IMR-90 (cell line): ENCODE measurements around the gene OTUD4. TPM values are rescaled to one million over a fixed set of nuclear protein-coding genes. Genes with fewer than 3 reads are reported as not detected.

Source experiments
- ATAC-seq: fragments of 200-7000 bp; cut with Tn5 transposase; 2 replicates; pipeline ENCODE4 v1.9.1; 2020; ENCODE audit warnings: low read depth, mild to moderate bottlenecking, moderate library complexity
- BruUV-seq: library from RNA; stranded (reverse); fragments of 400-500 nt; replicated peaks from 2 replicates; lab custom pipeline; 2021; lab: Mats Ljungman, UMichigan
- CTCF ChIA-PET: fragments of 300-600 bp; formaldehyde crosslinking; extraction: SDS; loops from one replicate; lab custom pipeline; 2021; ENCODE audit warnings: antibody characterized with exemption; lab: Yijun Ruan, JAX
- POLR2A ChIA-PET: fragments of 300-600 bp; sonication (Branson Sonifier 250); formaldehyde crosslinking; loops from one replicate; lab custom pipeline; 2022; ENCODE audit warnings: antibody characterized with exemption; ENCODE audit not compliant: unreplicated experiment; lab: Charles Lee
- DNase-seq: peaks from one replicate; pipeline ENCODE4 v3.0.0; 2013
- H2AFZ ChIP-seq: replicated peaks from 2 replicates; pipeline ENCODE3; 2013; ENCODE audit warnings: low read length, mild to moderate bottlenecking; ENCODE audit not compliant: poor library complexity
- H2AK5ac ChIP-seq: 2 replicates; pipeline ENCODE4 v1.6.1; 2013; ENCODE audit warnings: low read depth, low read length, inconsistent platforms
- H2AK9ac ChIP-seq: replicated peaks from 2 replicates; pipeline ENCODE3; 2013; ENCODE audit warnings: mild to moderate bottlenecking, low read depth, low read length, moderate library complexity; ENCODE audit not compliant: poor library complexity
- H2BK120ac ChIP-seq: 2 replicates; pipeline ENCODE4 v1.6.1; 2013; ENCODE audit warnings: low read depth, low read length, inconsistent platforms
- H2BK15ac ChIP-seq: 3 replicates; pipeline ENCODE4 v1.6.1; 2013; ENCODE audit warnings: low read depth, low read length, inconsistent platforms
- H2BK20ac ChIP-seq: 2 replicates; pipeline ENCODE4 v1.6.1; 2013; ENCODE audit warnings: low read depth, mild to moderate bottlenecking, inconsistent platforms, low read length, moderate library complexity
- H2BK5ac ChIP-seq: 2 replicates; pipeline ENCODE4 v1.6.1; 2013; ENCODE audit warnings: mild to moderate bottlenecking, low read depth, low read length, inconsistent platforms; ENCODE audit not compliant: poor library complexity, severe bottlenecking
- H3K14ac ChIP-seq: replicated peaks from 2 replicates; pipeline ENCODE4 v1.6.1; 2013; ENCODE audit warnings: low read depth, low read length, inconsistent platforms
- H3K18ac ChIP-seq: 2 replicates; pipeline ENCODE4 v1.6.1; 2013; ENCODE audit warnings: low read depth, low read length, control low read depth
- H3K23ac ChIP-seq: 2 replicates; pipeline ENCODE4 v1.6.1; 2013; ENCODE audit warnings: low read depth, low read length, inconsistent platforms
- H3K27ac ChIP-seq: 2 replicates; pipeline ENCODE4 v1.5.1; 2013; ENCODE audit warnings: mild to moderate bottlenecking, control low read depth, low read length; ENCODE audit not compliant: insufficient read depth
- H3K27me3 ChIP-seq: 2 replicates; pipeline ENCODE4 v1.6.1; 2013; ENCODE audit warnings: low read length; ENCODE audit not compliant: control insufficient read depth, insufficient read depth
- H3K36me3 ChIP-seq: 2 replicates; pipeline ENCODE4 v1.6.1; 2013; ENCODE audit warnings: low read length, mixed read lengths; ENCODE audit not compliant: control insufficient read depth, insufficient read depth
- H3K4ac ChIP-seq: 2 replicates; pipeline ENCODE4 v1.6.1; 2013; ENCODE audit warnings: low read depth, low read length, inconsistent platforms
- H3K4me1 ChIP-seq: 2 replicates; pipeline ENCODE4 v1.6.1; 2013; ENCODE audit warnings: low read length, mixed read lengths; ENCODE audit not compliant: control insufficient read depth, insufficient read depth
- H3K4me2 ChIP-seq: 2 replicates; pipeline ENCODE4 v1.6.1; 2013; ENCODE audit warnings: low read depth, mild to moderate bottlenecking, control low read depth, low read length, moderate library complexity
- H3K4me3 ChIP-seq: 2 replicates; pipeline ENCODE4 v1.5.1; 2013; ENCODE audit warnings: low read depth, mild to moderate bottlenecking, control low read depth, low read length, moderate library complexity; ENCODE audit not compliant: insufficient read depth
- H3K56ac ChIP-seq: 2 replicates; pipeline ENCODE4 v1.6.1; 2013; ENCODE audit warnings: low read length, inconsistent platforms; ENCODE audit not compliant: insufficient read depth; ENCODE audit errors: extremely low read depth
- H3K79me1 ChIP-seq, 2 experiments: 2 replicates each; pipeline ENCODE4 v1.6.1; 2013; ENCODE audit warnings: low read length in 2 of 2, inconsistent platforms in 1 of 2, low read depth in 1 of 2
- H3K9ac ChIP-seq: 2 replicates; pipeline ENCODE4 v1.6.1; 2013; ENCODE audit warnings: low read depth, low read length, control low read depth
- H3K9me1 ChIP-seq: 2 replicates; pipeline ENCODE4 v1.6.1; 2013; ENCODE audit warnings: low read length, inconsistent platforms; ENCODE audit not compliant: insufficient read depth
- H3K9me3 ChIP-seq: 2 replicates; pipeline ENCODE4 v1.6.1; 2013; ENCODE audit warnings: low read length; ENCODE audit not compliant: control insufficient read depth, insufficient read depth
- H4K20me1 ChIP-seq: 2 replicates; pipeline ENCODE4 v1.6.1; 2013; ENCODE audit warnings: low read length, inconsistent platforms; ENCODE audit not compliant: insufficient read depth
- H4K5ac ChIP-seq: 2 replicates; pipeline ENCODE4 v1.6.1; 2013; ENCODE audit warnings: mild to moderate bottlenecking, low read depth, low read length, control low read depth
- H4K8ac ChIP-seq, 2 experiments: 2 replicates each; pipeline ENCODE4 v1.6.1; 2013; ENCODE audit warnings: low read depth in 2 of 2, low read length in 2 of 2, control low read depth in 1 of 2, inconsistent platforms in 1 of 2
- H4K91ac ChIP-seq: 2 replicates; pipeline ENCODE4 v1.6.1; 2013; ENCODE audit warnings: low read depth, low read length, inconsistent platforms; ENCODE audit not compliant: insufficient read depth
- CTCF ChIP-seq: conservative IDR thresholded peaks from 2 replicates; pipeline ENCODE4 v1.5.1; 2012; ENCODE audit warnings: mild to moderate bottlenecking, low read depth, low read length, improper control_type of control experiment
- FOS ChIP-seq: fragments of 150-350 bp; IDR thresholded peaks from 2 replicates; pipeline ENCODE4 v1.6.1; 2016; ENCODE audit warnings: low read depth, low read length
- MXI1 ChIP-seq: IDR thresholded peaks from 2 replicates; pipeline ENCODE4 v1.6.1; 2012; ENCODE audit warnings: low read depth, mild to moderate bottlenecking, low read length, moderate library complexity, borderline replicate concordance
- RAD21 ChIP-seq: IDR thresholded peaks from 2 replicates; pipeline ENCODE4 v1.6.1; 2012; ENCODE audit warnings: low read length, improper control_type of control experiment
- RFX5 ChIP-seq: IDR thresholded peaks from 2 replicates; pipeline ENCODE4 v1.8.0; 2012; ENCODE audit warnings: low read depth, mild to moderate bottlenecking, low read length, moderate library complexity
- SMC3 ChIP-seq: fragments of 150-350 bp; IDR thresholded peaks from 2 replicates; pipeline ENCODE4 v1.6.1; 2016; ENCODE audit warnings: low read depth, mild to moderate bottlenecking, antibody characterized with exemption, low read length, moderate library complexity
- dilution Hi-C: fragments of 300-500 bp; cut with HindIII; formaldehyde crosslinking; loops from one replicate; pipeline ENCODE4 v1.14.3; 2018; ENCODE audit warnings: low sequenced_read_pairs; ENCODE audit not compliant: unreplicated experiment
- in situ Hi-C: fragments of 300-500 bp; cut with MboI; formaldehyde crosslinking; loops from 3 replicates; pipeline ENCODE4 v1.14.3; 2019; ENCODE audit warnings: low sequenced_read_pairs, inconsistent platforms, mixed read lengths
- intact Hi-C: fragments of 100-400 bp; cut with micrococcal nuclease; formaldehyde crosslinking; loops from 2 replicates; pipeline ENCODE4 v1.10.0; 2022
- polyA plus RNA-seq, 3 experiments: library from polyadenylated mRNA; depleted of rRNA; stranded (reverse); fragments of >200 nt; gene quantifications; 2 replicates each; pipeline ENCODE4 v1.2.3, GENCODE V29; 2012; ENCODE audit warnings: low replicate concordance in 1 of 3
- total RNA-seq: library from RNA; depleted of rRNA; stranded (reverse); fragments of >200 nt; gene quantifications from 2 replicates; pipeline ENCODE4 v1.2.3, GENCODE V29; 2012

The OTUD4 gene
- total and polyA plus RNA-seq, 2 of the 4 experiments (the other 2 are of a cell fraction), result 11.0 to 12.4 TPM

GRCh38 chr4:145216535-145216934 is 36.1 kb upstream of the OTUD4 start:
- H3K4me3 ChIP-seq, result no peak overlapping the region
- intact Hi-C loops, result loop anchor here (1.0 to 10.0 kb wide), 5 partner anchors 341 to 1042 kb away; no protein-coding TSS in a partner anchor
- no peak overlapping the region for H3K4ac ChIP-seq
- dilution Hi-C loops, result no loop called here
- H3K18ac ChIP-seq, result no peak overlapping the region
- no TSS peak for BruUV-seq
- H3K4me2 ChIP-seq, result no peak overlapping the region
- no peak overlapping the region for H2BK5ac ChIP-seq
- H3K14ac ChIP-seq, result no peak overlapping the region
- H4K91ac ChIP-seq, result no peak overlapping the region
- no peak overlapping the region for H3K56ac ChIP-seq
- ChIA-PET POLR2A (no interaction called here), CTCF (interaction anchor here (0.6 to 2.5 kb wide), 14 partner anchors 11 to 672 kb away, joined by 3 to 18 read pairs (median 4); no protein-coding TSS in a partner anchor)
- H2BK120ac ChIP-seq, result no peak overlapping the region
- no peak overlapping the region for H2BK20ac ChIP-seq
- H3K27ac ChIP-seq, result no peak overlapping the region
- H2BK15ac ChIP-seq, result no peak overlapping the region
- no peak overlapping the region for H4K5ac ChIP-seq
- H3K9me3 ChIP-seq, result no peaks in the 10 kb centered on the region
- no peak for ATAC-seq
- no peaks in the 10 kb centered on the region for H3K36me3 ChIP-seq
- H4K20me1 ChIP-seq, result no peaks in the 10 kb centered on the region
- H2AK9ac ChIP-seq, result no peak overlapping the region
- in situ Hi-C loops, result loop anchor here (25.0 kb wide), 1 partner anchor 396 kb away; the partner anchor contains the start of gene MMAA
- no peak overlapping the region for H3K23ac ChIP-seq
- H2AK5ac ChIP-seq, result no peak overlapping the region
- no peaks in the 10 kb centered on the region for H3K4me1 ChIP-seq
- peaks cover 3% of the 10 kb centered on the region; the same call in 1 of the 2 replicates for H3K27me3 ChIP-seq
- no peak overlapping the region for H2AFZ ChIP-seq
- H4K8ac ChIP-seq, result no peak overlapping the region
- H3K79me1 ChIP-seq, result no peaks in the 10 kb centered on the region
- no peak overlapping the region for H3K9ac ChIP-seq
- no peaks in the 10 kb centered on the region for H3K9me1 ChIP-seq
- TF ChIP-seq CTCF (peak; percentile 79), FOS (no peak), RFX5 (no peak), MXI1 (no peak), SMC3 (peak; percentile 61), RAD21 (peak; percentile 84)
- DNase-seq, result peak; percentile 44
